Measurements from ENCODE around the gene RNF148. TPM values are rescaled to one million over a fixed set of nuclear protein-coding genes. Genes with fewer than 3 reads are reported as not detected.
"Not testable (repeated sequence)": the region's sequence is repeated elsewhere in the genome, so short reads cannot be mapped to it uniquely, and the experiment has no call there.

RNF148 gene
- polyA plus RNA-seq, 4 donors: 0.15 to 0.66 (median 0.16) TPM; not detected in 1

GRCh38 chr7:122692769-122693309 lies 9.9 kb downstream of the RNF148 start:
- DNase-seq (ENCODE audit: low read depth in 4 of 4, low spot score in 3 of 4): no peak

GRCh38 chr7:122691569-122692235 lies 11.0 kb downstream of the RNF148 start:
- DNase-seq (ENCODE audit: low read depth in 4 of 4, low spot score in 3 of 4): no peak

- DNase-seq (ENCODE audit: low read depth in 4 of 4, low spot score in 3 of 4): no peak
Observed at GRCh38 chr7:122689346-122690109, 13.2 kb downstream of the RNF148 start.

GRCh38 chr7:122688400-122688998 lies 14.2 kb downstream of the RNF148 start:
- peak in 3 of 4 donors; percentile 5 to 41 (median 18) for DNase-seq (ENCODE audit: low read depth in 4 of 4, low spot score in 3 of 4)

- no peak for DNase-seq (ENCODE audit: low read depth in 4 of 4, low spot score in 3 of 4)
Observed at GRCh38 chr7:122686360-122686878, 16.3 kb downstream of the RNF148 start.

- no peak for DNase-seq (ENCODE audit: low read depth in 4 of 4, low spot score in 3 of 4)
Observed at GRCh38 chr7:122684504-122684903, 18.2 kb downstream of the RNF148 start.

- DNase-seq (ENCODE audit: low read depth in 4 of 4, low spot score in 3 of 4): no peak
Observed at GRCh38 chr7:122682815-122683550, 19.7 kb downstream of the RNF148 start.

- not testable (repeated sequence) for DNase-seq (ENCODE audit: low read depth in 4 of 4, low spot score in 3 of 4)
Observed at GRCh38 chr7:122681186-122681585, 21.5 kb downstream of the RNF148 start.

- DNase-seq (ENCODE audit: low read depth in 4 of 4, low spot score in 3 of 4): no peak
Observed at GRCh38 chr7:122679813-122680212, 22.9 kb downstream of the RNF148 start.

- peak in 1 of 4 donors; percentile 12 for DNase-seq (ENCODE audit: low read depth in 4 of 4, low spot score in 3 of 4)
Observed at GRCh38 chr7:122679269-122679709, 23.4 kb downstream of the RNF148 start.

- no peak for DNase-seq (ENCODE audit: low read depth in 4 of 4, low spot score in 3 of 4)
Observed at GRCh38 chr7:122677149-122677548, 25.6 kb downstream of the RNF148 start.

GRCh38 chr7:122676466-122676865 lies 26.3 kb downstream of the RNF148 start:
- no peak for DNase-seq (ENCODE audit: low read depth in 4 of 4, low spot score in 3 of 4)

- DNase-seq (ENCODE audit: low read depth in 4 of 4, low spot score in 3 of 4): no peak
Observed at GRCh38 chr7:122675621-122676020, 27.1 kb downstream of the RNF148 start.

GRCh38 chr7:122675011-122675410 lies 27.7 kb downstream of the RNF148 start:
- DNase-seq (ENCODE audit: low read depth in 4 of 4, low spot score in 3 of 4): no peak

- DNase-seq (ENCODE audit: low read depth in 4 of 4, low spot score in 3 of 4): no peak
Observed at GRCh38 chr7:122674502-122674901, 28.2 kb downstream of the RNF148 start.

GRCh38 chr7:122673951-122674350 lies 28.8 kb downstream of the RNF148 start:
- no peak for DNase-seq (ENCODE audit: low read depth in 4 of 4, low spot score in 3 of 4)

GRCh38 chr7:122672536-122672935 lies 30.2 kb downstream of the RNF148 start:
- no peak for DNase-seq (ENCODE audit: low read depth in 4 of 4, low spot score in 3 of 4)

GRCh38 chr7:122663733-122664132 lies 39.0 kb downstream of the RNF148 start:
- DNase-seq (ENCODE audit: low read depth in 4 of 4, low spot score in 3 of 4): no peak

- no peak for DNase-seq (ENCODE audit: low read depth in 4 of 4, low spot score in 3 of 4)
Observed at GRCh38 chr7:122658856-122659255, 43.9 kb downstream of the RNF148 start.

- no peak for DNase-seq (ENCODE audit: low read depth in 4 of 4, low spot score in 3 of 4)
Observed at GRCh38 chr7:122653685-122654084, 49.0 kb downstream of the RNF148 start.
